ENCODE data around the gene COA8.
A peak's percentile ranks its signal among the peaks of the same experiment; 100 is the strongest.

The COA8 gene

DNA sequence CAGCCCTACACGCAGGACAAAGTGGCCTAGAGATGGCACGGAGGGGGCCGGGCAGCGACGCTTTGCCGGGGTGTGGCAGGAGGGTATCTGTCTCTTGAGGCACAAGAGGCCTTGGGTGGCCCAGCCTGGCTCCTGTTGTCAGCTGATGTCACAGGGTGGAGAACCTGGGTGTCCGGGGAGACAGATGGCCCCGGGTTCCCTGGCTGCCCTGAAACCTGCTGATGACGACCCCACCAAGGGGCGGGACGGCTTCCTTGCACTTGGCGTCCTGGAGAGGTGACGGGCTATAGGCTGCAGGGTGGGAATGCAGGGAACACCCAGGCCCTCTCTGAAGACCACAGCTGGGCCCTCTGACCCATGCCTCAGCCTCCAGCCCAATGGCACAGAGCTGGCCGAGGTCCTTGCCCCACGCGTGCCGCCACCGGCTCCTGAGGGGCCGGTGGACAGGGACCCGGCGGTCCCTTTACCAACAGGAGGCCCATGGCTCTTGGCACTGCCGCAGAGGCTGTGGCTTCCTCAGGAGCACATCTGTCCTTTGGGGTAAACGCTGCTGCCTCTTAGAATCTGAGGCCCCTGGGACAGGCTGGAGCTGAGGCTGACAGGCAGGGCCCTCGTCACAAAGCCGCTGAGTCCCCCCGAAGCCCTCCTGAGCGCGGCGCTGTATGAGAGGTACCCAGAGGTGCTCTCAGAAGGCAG is 17.4 kb upstream of the COA8 start:
- no peaks in the 10 kb centered on the region for H3K36me3 ChIP-seq
- DNase-seq = peak; percentile 10
- no peaks in the 10 kb centered on the region for H3K27me3 ChIP-seq
- H3K4me3 ChIP-seq (ENCODE audit: low read depth, low read length) = no peak overlapping the region
- H3K9me3 ChIP-seq = no peaks in the 10 kb centered on the region
- peaks cover 22% of the 10 kb centered on the region for H3K4me1 ChIP-seq
- TF ChIP-seq, protein P1, sequence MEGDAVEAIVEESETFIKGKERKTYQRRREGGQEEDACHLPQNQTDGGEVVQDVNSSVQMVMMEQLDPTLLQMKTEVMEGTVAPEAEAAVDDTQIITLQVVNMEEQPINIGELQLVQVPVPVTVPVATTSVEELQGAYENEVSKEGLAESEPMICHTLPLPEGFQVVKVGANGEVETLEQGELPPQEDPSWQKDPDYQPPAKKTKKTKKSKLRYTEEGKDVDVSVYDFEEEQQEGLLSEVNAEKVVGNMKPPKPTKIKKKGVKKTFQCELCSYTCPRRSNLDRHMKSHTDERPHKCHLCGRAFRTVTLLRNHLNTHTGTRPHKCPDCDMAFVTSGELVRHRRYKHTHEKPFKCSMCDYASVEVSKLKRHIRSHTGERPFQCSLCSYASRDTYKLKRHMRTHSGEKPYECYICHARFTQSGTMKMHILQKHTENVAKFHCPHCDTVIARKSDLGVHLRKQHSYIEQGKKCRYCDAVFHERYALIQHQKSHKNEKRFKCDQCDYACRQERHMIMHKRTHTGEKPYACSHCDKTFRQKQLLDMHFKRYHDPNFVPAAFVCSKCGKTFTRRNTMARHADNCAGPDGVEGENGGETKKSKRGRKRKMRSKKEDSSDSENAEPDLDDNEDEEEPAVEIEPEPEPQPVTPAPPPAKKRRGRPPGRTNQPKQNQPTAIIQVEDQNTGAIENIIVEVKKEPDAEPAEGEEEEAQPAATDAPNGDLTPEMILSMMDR (IDR thresholded peaks at IDR 0.05; ENCODE audit: low read depth, low read length) = no peak

DNA sequence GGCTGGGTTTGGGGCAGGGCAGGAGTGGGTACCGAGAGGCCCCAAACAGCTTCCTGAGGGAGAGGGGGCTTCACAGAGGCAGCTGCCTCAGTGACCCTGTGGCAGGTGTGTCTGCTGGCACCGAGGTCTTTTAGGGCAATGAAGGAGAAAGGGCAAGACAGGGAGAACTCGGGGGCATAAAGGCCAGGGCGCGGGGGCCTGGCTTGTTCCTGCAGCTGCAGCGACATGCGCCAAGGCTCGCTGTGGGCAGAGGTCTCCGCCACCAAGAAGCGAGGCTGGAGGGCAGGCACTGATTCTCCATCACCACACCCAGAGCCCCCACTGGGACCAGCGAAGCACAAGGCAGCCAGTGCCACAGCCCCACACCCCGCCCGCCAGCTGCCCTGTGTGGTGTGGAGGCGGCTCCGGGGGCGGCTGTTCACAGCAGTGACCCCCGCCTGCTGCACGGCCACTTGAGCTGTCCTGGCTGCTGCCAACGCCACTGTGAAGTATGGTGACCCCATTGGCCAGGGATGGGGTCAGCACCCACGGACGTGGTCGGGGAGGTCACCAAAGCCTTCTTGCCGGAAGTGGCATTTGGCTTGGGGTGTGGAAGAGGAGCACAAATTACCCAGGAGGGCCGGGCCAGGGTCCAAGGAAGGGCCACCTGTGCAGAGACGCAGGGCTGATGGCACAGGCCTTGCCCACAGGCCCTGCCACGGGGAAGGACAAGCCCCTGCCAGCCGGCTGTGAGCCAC is 16.7 kb upstream of the COA8 start:
- no peaks in the 10 kb centered on the region for H3K36me3 ChIP-seq
- DNase-seq = peak; percentile 18
- H3K4me3 ChIP-seq (ENCODE audit: low read depth, low read length) = no peak overlapping the region
- TF ChIP-seq, protein P1 (IDR thresholded peaks at IDR 0.05; ENCODE audit: low read depth, low read length) = no peak
- H3K27me3 ChIP-seq = no peaks in the 10 kb centered on the region
- H3K9me3 ChIP-seq = no peaks in the 10 kb centered on the region
- peaks cover 22% of the 10 kb centered on the region for H3K4me1 ChIP-seq

DNA sequence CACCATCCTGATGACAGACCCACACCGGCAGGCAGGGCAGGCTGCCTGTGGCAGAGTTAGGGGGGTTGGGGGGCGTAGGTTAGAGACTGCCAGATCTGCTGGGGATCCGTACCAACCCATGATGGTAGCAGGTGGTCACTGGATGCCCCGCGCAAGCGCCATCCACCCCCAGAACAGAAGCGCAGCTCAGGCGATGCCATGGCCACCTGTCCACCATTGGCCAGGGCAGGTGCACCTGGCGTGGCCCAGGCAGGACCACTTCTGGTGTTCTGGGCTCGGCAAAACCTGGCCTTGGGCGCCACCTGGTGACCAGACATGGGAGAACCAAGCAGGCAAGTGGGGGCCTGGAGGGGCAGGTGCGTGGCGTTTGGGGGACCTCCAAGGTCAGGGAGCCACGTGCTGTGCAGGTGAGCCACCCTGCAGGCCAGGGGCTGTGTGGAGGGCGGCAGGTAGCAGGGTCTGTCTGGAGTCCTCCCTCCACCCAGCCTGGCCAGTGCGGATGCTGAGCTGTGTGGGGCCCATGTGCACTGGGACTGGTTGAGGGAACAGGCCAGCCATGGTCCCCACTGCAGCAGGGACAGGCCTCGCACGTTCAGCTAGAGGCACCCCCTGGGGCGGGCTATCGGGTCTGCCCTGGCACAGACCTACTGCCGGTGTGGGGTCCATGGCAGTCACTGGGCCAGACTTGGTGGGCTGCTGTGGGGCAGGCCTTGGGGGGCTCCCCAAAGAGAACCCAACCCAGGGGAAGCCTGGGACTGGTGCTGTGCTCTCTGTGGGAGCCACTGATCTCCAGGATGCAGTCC is 15.9 kb upstream of the COA8 start:
- Histone ChIP-seq H3K27me3 (no peaks in the 10 kb centered on the region), H3K4me3 (ENCODE audit: low read depth, low read length) (no peak overlapping the region), H3K36me3 (no peaks in the 10 kb centered on the region), H3K9me3 (no peaks in the 10 kb centered on the region), H3K4me1 (peaks cover 22% of the 10 kb centered on the region)
- TF ChIP-seq, protein P1 (IDR thresholded peaks at IDR 0.05; ENCODE audit: low read depth, low read length) = peak; percentile 89
- DNase-seq = peak; percentile 78

DNA sequence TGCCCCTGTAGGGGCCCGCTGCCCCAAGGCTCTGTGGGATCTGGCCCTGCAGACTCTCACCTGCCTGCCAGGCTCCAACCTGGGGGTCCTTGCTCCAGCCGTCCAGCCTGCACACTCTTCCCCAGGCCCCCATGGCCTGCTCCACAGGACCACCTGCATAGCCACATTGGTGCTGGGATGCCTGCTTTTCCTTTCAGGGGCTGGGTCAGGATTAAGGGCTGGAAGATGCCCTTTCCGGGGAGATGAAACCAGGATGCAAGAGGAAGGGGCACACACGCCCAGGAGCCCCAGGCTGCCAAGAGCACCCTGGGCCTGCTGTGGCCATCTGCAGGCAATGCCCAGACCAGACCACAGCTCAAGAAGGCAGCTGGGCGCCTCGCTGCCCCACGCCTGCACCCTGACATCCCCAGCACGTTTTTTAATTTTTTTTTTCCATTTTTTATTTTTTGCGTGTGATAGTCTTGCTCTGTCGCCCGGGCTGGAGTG is 15.3 kb upstream of the COA8 start:
- peaks cover 21% of the 10 kb centered on the region for H3K4me1 ChIP-seq
- DNase-seq = peak; percentile 6
- no peak overlapping the region for H3K4me3 ChIP-seq (ENCODE audit: low read depth, low read length)
- H3K27me3 ChIP-seq = no peaks in the 10 kb centered on the region
- no peaks in the 10 kb centered on the region for H3K9me3 ChIP-seq
- TF ChIP-seq, protein P1 (IDR thresholded peaks at IDR 0.05; ENCODE audit: low read depth, low read length) = no peak
- H3K36me3 ChIP-seq = no peaks in the 10 kb centered on the region

DNA sequence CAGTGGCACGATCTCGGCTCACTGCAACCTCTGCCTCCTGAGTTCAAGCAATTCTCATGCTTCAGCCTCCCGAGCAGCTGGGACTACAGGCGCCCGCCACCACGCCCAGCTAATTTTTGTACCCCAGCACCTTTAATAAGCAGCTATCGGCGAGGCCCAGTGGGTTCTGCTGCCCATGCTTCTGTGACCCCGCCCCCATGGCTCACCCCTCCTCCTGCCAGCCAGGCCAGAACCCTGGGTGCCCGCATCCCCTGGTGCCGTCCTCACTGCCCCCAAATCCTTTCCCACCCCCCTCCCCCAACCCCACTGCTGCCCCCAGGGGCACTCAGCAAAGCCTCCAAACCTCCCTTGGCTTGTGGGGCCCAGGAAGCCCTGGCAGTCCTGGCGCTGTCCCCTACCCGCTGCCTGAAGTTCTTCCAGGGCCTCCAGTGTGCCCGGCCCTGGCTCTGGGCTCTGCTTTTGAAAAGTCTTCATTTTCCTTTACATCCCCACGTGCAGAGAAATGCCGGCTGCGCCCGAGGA is 14.8 kb upstream of the COA8 start:
- Histone ChIP-seq H3K27me3 (no peaks in the 10 kb centered on the region), H3K4me3 (ENCODE audit: low read depth, low read length) (no peak overlapping the region), H3K36me3 (no peaks in the 10 kb centered on the region), H3K4me1 (peaks cover 16% of the 10 kb centered on the region), H3K9me3 (no peaks in the 10 kb centered on the region)
- DNase-seq = peak; percentile 10
- TF ChIP-seq, protein P1 (IDR thresholded peaks at IDR 0.05; ENCODE audit: low read depth, low read length) = no peak
